Colonic mucosa (tissue), 4 donors: Measurements from ENCODE around the gene PCDHGB5. TPM values are rescaled to one million over a fixed set of nuclear protein-coding genes. Genes with fewer than 3 reads are reported as not detected.
A peak's percentile ranks its signal among the peaks of the same experiment; 100 is the strongest.

Experiments
- DNase-seq: peaks from one replicate; pipeline ENCODE4 v3.0.0-alpha.2; 2020
- H3K27ac ChIP-seq: fragments of 200-600 bp; one replicate; pipeline ENCODE4 v1.8.0; 2021
- H3K27me3 ChIP-seq: fragments of 200-600 bp; one replicate; pipeline ENCODE4 v1.8.0; 2021
- H3K36me3 ChIP-seq: fragments of 200-600 bp; one replicate; pipeline ENCODE4 v1.8.0; 2021
- H3K4me1 ChIP-seq: fragments of 200-600 bp; one replicate; pipeline ENCODE4 v1.8.0; 2021; ENCODE audit warnings: mild to moderate bottlenecking
- H3K4me3 ChIP-seq: fragments of 200-600 bp; one replicate; pipeline ENCODE4 v1.8.0; 2021
- H3K9ac ChIP-seq, 2 donors: one replicate each; pipeline ENCODE4 v1.7.0; 2013; ENCODE audit warnings: control low read depth in 2 of 2, low read depth in 2 of 2, low read length in 2 of 2
- H3K9me3 ChIP-seq: fragments of 200-600 bp; one replicate; pipeline ENCODE4 v1.8.0; 2021
- intact Hi-C: fragments of 100-400 bp; cut with DNase I; formaldehyde crosslinking; loops from one replicate; pipeline ENCODE4 v1.14.1; 2022
- total RNA-seq, 2 donors: library from RNA; stranded (reverse); fragmentation: NEBNext Ultra II Directional in 1 of 2; extraction: Animal tissue kit (Norgen Biotek cat#: 25700) in 1 of 2; gene quantifications; one replicate each; pipeline ENCODE4 v1.2.1, GENCODE V29; 2021
- TF ChIP-seq, protein P1 (sequence below): fragments of 200-600 bp; IDR thresholded peaks from one replicate; pipeline ENCODE4 v1.8.0; 2022; ENCODE audit warnings: antibody characterized with exemption, mild to moderate bottlenecking
- donor health status: healthy.
- donor health status: DM: no; HTN: no; CAD: no.
- donor health status: DM: no; HTN: no; CAD: no.

The PCDHGB5 gene
- total RNA-seq, 2 donors from 2014 or later: 2.1 to 3.1 TPM

DNA sequence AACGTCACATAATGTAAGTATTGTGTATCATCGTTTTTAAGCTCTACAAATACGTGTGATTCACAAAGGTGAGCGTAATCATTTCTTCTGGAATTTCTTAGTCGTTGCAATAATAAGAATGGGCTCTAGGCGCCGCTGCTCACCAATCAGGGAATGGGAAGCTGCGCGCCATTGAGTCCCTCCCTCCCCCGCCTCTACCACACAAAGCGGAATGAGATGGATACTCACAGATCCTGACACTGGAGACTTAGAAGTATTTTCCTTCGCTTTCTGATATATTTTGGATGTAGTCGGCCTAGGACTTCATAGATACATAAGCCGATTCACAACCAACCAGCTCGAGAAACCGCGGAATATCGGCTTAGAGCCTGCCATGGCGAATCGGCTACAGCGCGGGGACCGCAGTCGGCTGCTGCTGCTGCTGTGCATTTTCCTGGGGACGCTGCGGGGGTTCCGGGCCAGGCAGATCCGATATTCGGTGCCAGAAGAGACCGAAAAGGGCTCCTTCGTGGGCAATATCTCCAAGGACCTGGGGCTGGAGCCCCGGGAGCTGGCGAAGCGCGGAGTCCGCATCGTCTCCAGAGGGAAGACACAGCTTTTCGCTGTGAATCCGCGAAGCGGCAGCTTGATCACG, 23.2 kb downstream of the PCDHGB5 start, which contains the start of gene PCDHGA11:
PCDHGA11 (plus strand) TSS at position 197 of the 634 bp plus-strand sequence; CDS start at position 374, 177 bp downstream.
- Histone ChIP-seq H3K4me3 (peak within 1 kb of the TSS; percentile 18), H3K9me3 (peaks cover 11% of the 10 kb centered on the region), H3K27me3 (peaks cover 5% of the 10 kb centered on the region), H3K4me1 (no peaks in the 10 kb centered on the region), H3K27ac (no peak within 1 kb of the TSS), H3K36me3 (no peaks in the 10 kb centered on the region), H3K9ac (no peak within 1 kb of the TSS)
- intact Hi-C loops: no loop called here
- TF ChIP-seq, protein P1, sequence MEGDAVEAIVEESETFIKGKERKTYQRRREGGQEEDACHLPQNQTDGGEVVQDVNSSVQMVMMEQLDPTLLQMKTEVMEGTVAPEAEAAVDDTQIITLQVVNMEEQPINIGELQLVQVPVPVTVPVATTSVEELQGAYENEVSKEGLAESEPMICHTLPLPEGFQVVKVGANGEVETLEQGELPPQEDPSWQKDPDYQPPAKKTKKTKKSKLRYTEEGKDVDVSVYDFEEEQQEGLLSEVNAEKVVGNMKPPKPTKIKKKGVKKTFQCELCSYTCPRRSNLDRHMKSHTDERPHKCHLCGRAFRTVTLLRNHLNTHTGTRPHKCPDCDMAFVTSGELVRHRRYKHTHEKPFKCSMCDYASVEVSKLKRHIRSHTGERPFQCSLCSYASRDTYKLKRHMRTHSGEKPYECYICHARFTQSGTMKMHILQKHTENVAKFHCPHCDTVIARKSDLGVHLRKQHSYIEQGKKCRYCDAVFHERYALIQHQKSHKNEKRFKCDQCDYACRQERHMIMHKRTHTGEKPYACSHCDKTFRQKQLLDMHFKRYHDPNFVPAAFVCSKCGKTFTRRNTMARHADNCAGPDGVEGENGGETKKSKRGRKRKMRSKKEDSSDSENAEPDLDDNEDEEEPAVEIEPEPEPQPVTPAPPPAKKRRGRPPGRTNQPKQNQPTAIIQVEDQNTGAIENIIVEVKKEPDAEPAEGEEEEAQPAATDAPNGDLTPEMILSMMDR: no peak
- DNase-seq: peak; percentile 38

DNA sequence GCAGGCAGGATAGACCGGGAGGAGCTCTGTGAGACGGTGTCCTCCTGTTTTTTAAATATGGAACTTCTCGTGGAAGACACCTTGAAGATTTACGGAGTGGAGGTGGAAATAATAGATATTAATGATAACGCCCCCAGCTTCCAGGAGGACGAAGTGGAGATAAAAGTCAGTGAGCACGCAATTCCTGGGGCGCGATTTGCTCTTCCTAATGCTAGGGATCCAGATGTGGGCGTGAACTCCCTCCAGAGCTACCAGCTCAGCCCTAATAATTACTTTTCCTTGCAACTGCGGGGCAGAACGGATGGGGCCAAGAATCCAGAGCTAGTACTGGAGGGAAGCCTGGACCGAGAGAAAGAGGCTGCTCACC, 23.7 kb downstream of the PCDHGB5 start:
- Histone ChIP-seq H3K4me3 (no peak overlapping the region), H3K4me1 (no peaks in the 10 kb centered on the region), H3K36me3 (no peaks in the 10 kb centered on the region), H3K27me3 (peaks cover 5% of the 10 kb centered on the region), H3K9me3 (peaks cover 11% of the 10 kb centered on the region), H3K27ac (no peak overlapping the region), H3K9ac (no peak overlapping the region)
- no peak for DNase-seq
- intact Hi-C loops: no loop called here
- TF ChIP-seq, protein P1: no peak

DNA sequence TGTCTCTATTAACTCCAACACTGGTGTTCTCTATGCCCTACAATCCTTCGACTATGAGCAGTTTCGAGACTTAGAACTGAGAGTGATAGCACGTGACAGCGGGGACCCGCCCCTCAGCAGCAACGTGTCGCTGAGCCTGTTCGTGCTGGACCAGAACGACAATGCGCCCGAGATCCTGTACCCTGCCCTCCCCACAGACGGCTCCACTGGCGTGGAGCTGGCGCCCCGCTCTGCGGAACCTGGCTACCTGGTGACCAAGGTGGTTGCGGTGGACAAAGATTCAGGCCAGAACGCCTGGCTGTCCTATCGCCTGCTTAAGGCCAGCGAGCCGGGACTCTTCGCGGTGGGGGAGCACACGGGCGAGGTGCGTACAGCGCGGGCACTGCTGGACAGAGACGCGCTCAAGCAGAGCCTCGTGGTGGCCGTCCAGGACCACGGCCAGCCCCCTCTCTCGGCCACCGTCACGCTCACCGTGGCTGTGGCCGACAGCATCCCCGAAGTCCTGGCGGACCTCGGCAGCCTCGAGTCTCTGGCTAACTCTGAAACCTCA, 25.1 kb downstream of the PCDHGB5 start:
- Histone ChIP-seq H3K4me3 (no peak overlapping the region), H3K9me3 (peaks cover 16% of the 10 kb centered on the region), H3K27ac (no peak overlapping the region), H3K27me3 (peaks cover 5% of the 10 kb centered on the region), H3K36me3 (no peaks in the 10 kb centered on the region), H3K9ac (no peak overlapping the region), H3K4me1 (no peaks in the 10 kb centered on the region)
- no peak for DNase-seq
- intact Hi-C loops: no loop called here
- TF ChIP-seq, protein P1: no peak

DNA sequence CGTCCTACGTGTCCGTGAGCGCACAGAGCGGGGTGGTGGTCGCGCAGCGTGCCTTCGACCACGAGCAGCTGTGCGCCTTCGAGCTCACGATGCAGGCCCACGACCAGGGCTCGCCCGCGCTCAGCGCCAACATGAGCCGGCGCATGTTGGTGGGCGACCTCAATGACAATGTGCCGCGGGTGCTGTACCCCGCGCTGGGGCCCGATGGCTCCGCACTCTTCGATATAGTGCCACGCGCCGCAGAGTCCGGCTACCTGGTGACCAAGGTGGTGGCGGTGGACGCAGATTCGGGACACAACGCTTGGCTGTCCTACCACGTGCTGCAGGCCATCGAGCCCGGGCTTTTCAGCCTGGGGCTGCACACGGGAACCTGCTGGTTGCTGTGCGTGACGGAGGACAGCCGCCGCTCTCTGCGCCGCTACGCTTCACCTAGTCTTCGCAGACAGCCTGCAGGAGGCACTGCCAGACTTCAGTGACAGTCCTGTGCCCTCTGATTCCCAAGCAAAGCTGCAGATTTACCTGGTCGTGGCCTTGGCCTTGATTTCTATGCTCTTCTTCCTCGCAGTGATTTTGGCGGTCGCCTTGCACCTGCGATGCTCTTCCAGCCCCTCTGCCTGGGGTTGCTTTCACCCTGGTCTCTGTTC, 30.2 kb downstream of the PCDHGB5 start:
- Histone ChIP-seq H3K4me1 (no peaks in the 10 kb centered on the region), H3K27ac (no peak overlapping the region), H3K9me3 (peaks cover 12% of the 10 kb centered on the region), H3K27me3 (no peaks in the 10 kb centered on the region), H3K9ac (no peak overlapping the region), H3K36me3 (no peaks in the 10 kb centered on the region), H3K4me3 (no peak overlapping the region)
- TF ChIP-seq, protein P1: no peak
- no peak for DNase-seq
- intact Hi-C loops: no loop called here

DNA sequence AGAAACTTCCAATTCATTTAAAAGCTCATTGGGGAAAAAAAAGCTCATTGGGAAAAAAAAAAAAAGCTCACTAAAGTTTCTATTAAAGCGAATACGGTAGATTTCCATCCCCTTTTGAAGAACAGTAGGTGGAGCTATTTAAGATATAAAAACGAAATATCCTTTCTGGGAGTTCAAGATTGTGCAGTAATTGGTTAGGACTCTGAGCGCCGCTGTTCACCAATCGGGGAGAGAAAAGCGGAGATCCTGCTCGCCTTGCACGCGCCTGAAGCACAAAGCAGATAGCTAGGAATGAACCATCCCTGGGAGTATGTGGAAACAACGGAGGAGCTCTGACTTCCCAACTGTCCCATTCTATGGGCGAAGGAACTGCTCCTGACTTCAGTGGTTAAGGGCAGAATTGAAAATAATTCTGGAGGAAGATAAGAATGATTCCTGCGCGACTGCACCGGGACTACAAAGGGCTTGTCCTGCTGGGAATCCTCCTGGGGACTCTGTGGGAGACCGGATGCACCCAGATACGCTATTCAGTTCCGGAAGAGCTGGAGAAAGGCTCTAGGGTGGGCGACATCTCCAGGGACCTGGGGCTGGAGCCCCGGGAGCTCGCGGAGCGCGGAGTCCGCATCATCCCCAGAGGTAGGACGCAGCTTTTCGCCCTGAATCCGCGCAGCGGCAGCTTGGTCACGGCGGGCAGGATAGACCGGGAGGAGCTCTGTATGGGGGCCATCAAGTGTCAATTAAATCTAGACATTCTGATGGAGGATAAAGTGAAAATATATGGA, 32.8 kb downstream of the PCDHGB5 start, which contains the start of gene PCDHGA12:
PCDHGA12 (plus strand) TSS at position 176 of the 782 bp plus-strand sequence; CDS start at position 429, 253 bp downstream.
- Histone ChIP-seq H3K4me1 (no peaks in the 10 kb centered on the region), H3K27ac (no peak within 1 kb of the TSS), H3K9me3 (peaks cover 7% of the 10 kb centered on the region), H3K36me3 (no peaks in the 10 kb centered on the region), H3K4me3 (no peak within 1 kb of the TSS), H3K27me3 (no peaks in the 10 kb centered on the region), H3K9ac (no peak within 1 kb of the TSS)
- intact Hi-C loops: no loop called here
- DNase-seq: no peak
- TF ChIP-seq, protein P1: no peak
